GM12873 (cell line): ENCODE measurements around the gene SREBF1.

ENCODE experiments used
- CTCF ChIP-seq: IDR thresholded peaks from 2 replicates; pipeline ENCODE4 v1.5.1; 2012; ENCODE audit warnings: low read depth, mild to moderate bottlenecking, moderate library complexity, low read length, control low read depth; ENCODE audit not compliant: insufficient read depth; ENCODE audit errors: missing control alignments

The SREBF1 gene

DNA sequence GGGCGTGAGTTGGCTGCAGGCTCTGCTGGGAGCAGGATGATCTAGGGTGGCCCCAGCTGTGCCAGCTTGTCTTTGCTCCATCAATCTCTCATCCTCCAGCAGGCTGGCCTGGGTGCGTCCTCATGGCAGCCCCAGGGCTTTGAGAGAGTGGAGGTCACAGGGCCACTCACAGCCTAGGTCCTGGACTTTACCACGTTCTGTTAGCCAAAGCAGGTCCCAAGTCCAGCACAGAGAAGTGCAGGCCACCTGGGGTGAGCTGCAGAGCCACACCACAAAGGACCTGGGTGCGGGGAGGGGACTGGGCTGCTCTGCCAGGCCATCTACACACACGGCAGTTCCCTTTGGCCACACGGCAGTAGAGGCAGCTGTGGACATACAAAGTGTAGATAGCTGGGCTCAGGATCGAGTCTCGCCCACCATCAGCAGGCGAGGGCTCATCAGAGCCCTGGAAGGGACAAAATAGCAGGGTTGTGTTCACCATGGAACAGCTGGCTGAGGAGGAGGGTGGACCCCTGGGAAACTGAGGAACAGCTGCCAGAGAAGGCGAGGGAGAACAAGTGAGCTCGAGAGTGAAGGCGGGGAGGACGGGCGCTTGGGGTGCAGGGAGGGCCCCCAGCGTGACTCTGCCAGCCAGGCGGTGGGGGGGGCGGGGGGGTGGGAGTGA lies 30.0 kb downstream of the SREBF1 start:
- no peak for TF ChIP-seq CTCF

DNA sequence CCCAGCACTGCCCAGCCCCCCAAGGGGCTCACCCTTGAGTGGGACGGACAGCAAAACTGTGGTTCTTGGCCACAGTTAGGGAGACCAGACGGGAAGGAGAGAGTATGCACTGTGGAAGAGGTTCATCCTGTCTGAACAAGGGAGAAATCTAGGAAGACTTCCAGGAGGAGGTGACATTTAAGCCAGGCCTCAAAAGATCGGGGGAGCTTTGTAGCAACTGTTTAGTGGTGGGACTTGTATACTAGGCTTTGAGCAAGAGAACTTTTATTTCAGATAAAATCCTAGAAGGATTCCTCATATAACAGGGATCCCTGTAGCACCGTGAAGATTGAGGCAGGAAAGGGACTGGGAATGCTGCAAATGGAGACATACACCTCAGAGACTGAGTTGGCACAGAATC lies 30.8 kb downstream of the SREBF1 start:
- no peak for TF ChIP-seq CTCF

GRCh38 chr17:17805575-17805974 lies 31.2 kb downstream of the SREBF1 start:
- TF ChIP-seq CTCF: no peak

GRCh38 chr17:17804007-17804406 lies 32.8 kb downstream of the SREBF1 start:
- no peak for TF ChIP-seq CTCF

GRCh38 chr17:17801800-17802481 lies 34.8 kb downstream of the SREBF1 start:
- no peak for TF ChIP-seq CTCF

DNA sequence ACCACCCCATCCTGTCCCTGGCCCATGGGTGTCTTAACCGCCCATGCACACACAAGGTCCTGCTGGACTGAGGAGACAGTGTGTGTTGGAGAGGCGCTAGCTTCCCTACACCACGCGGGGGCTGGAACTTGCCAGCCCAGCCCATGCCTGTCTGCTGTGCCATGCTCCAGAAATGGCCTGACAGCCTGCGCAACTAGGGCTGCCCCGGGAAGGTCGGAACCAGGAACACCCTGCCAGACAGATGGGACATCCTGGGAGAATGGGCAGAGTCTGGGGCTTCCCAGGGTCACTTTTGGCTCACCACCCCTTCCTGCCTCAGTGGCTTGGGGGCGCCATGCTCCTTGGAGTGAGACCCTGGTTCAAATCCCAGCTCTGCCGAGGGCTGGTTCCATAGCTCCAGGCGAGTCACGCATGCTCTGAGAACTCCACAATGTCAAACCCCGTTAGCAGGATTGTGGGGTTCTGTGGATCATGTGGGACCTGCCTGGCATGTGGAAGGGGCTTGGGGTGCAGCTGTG lies 36.2 kb downstream of the SREBF1 start:
- no peak for TF ChIP-seq CTCF

- TF ChIP-seq CTCF: no peak
Measured at GRCh38 chr17:17798573-17799255, 38.1 kb downstream of the SREBF1 start.
